HG02870 (cell line): ENCODE results near the gene FHL3.

Source experiments
- ATAC-seq: cut with Tn5 transposase; IDR thresholded peaks from one replicate; pipeline ENCODE4 v1.9.1; 2021; ENCODE audit warnings: mild to moderate bottlenecking, moderate library complexity; ENCODE audit not compliant: unreplicated experiment

FHL3 gene

DNA sequence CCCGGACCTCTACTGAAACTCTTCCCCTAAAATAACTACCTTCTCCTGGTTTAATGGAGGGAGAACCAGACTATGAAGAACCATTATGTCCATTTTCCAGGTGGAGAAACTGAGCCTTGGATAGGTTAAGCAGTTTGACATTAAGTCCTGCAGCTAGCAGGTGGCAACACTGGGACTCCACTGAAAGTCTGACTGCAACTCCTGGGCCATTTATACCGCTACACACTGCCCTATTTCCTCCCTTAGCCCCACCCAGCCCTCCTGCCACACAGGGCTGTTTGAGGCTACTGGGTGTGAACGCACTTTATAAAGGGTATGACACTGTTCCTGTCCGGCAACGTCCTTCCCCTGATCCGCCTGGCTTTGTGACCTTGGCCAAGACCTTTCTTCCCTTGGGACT is 58.0 kb downstream of the FHL3 start:
- ATAC-seq: no peak
